HG02981 (cell line): Measurements from ENCODE around the gene IL10RA.

Experiments
- ATAC-seq: cut with Tn5 transposase; IDR thresholded peaks from one replicate; pipeline ENCODE4 v1.9.1; 2021; ENCODE audit warnings: mild to moderate bottlenecking, moderate library complexity; ENCODE audit not compliant: unreplicated experiment

The IL10RA gene

GRCh38 chr11:117989351-117990102 is 3.3 kb downstream of the IL10RA start:
- ATAC-seq: no peak

GRCh38 chr11:117992136-117992535 is 5.9 kb downstream of the IL10RA start:
- ATAC-seq: no peak

GRCh38 chr11:117992620-117993019 is 6.4 kb downstream of the IL10RA start:
- no peak for ATAC-seq

- ATAC-seq: no peak
These were observed 8.0 kb downstream of the IL10RA start for GRCh38 chr11:117993988-117994745.

GRCh38 chr11:117995472-117995871 is 9.3 kb downstream of the IL10RA start:
- no peak for ATAC-seq

- no peak for ATAC-seq
These were observed 9.9 kb downstream of the IL10RA start for GRCh38 chr11:117996058-117996457.

- ATAC-seq: no peak
These were observed 11.2 kb downstream of the IL10RA start for GRCh38 chr11:117997406-117997805.

- peak; percentile 58 for ATAC-seq
These were observed 11.8 kb downstream of the IL10RA start for GRCh38 chr11:117997823-117998579.

- no peak for ATAC-seq
These were observed 12.6 kb downstream of the IL10RA start for GRCh38 chr11:117998664-117999353.

- ATAC-seq: no peak
These were observed 13.3 kb downstream of the IL10RA start for GRCh38 chr11:117999354-117999993.

GRCh38 chr11:118000067-118000849 is 14.1 kb downstream of the IL10RA start:
- no peak for ATAC-seq

GRCh38 chr11:118000850-118001228 is 14.6 kb downstream of the IL10RA start:
- no peak for ATAC-seq

- ATAC-seq: no peak
These were observed 15.3 kb downstream of the IL10RA start for GRCh38 chr11:118001494-118001971.

GRCh38 chr11:118002010-118002540 is 15.9 kb downstream of the IL10RA start:
- no peak for ATAC-seq

- ATAC-seq: no peak
These were observed 16.6 kb downstream of the IL10RA start for GRCh38 chr11:118002541-118003423.

- ATAC-seq: no peak
These were observed 17.3 kb downstream of the IL10RA start for GRCh38 chr11:118003456-118003855.

GRCh38 chr11:118004543-118005223 is 18.5 kb downstream of the IL10RA start:
- ATAC-seq: no peak
